SKM-1 treated with dmso at 0.1 percent for 144 hours (cell line): ENCODE results near the gene NOTUM.
"Not testable (repeated sequence)": the region's sequence is repeated elsewhere in the genome, so short reads cannot be mapped to it uniquely, and the experiment has no call there.

Experiments
- DNase-seq: peaks from one replicate; lab custom pipeline; 2025; ENCODE audit not compliant: unreplicated experiment; lab: John Stamatoyannopoulos, UW

Gene NOTUM

DNA sequence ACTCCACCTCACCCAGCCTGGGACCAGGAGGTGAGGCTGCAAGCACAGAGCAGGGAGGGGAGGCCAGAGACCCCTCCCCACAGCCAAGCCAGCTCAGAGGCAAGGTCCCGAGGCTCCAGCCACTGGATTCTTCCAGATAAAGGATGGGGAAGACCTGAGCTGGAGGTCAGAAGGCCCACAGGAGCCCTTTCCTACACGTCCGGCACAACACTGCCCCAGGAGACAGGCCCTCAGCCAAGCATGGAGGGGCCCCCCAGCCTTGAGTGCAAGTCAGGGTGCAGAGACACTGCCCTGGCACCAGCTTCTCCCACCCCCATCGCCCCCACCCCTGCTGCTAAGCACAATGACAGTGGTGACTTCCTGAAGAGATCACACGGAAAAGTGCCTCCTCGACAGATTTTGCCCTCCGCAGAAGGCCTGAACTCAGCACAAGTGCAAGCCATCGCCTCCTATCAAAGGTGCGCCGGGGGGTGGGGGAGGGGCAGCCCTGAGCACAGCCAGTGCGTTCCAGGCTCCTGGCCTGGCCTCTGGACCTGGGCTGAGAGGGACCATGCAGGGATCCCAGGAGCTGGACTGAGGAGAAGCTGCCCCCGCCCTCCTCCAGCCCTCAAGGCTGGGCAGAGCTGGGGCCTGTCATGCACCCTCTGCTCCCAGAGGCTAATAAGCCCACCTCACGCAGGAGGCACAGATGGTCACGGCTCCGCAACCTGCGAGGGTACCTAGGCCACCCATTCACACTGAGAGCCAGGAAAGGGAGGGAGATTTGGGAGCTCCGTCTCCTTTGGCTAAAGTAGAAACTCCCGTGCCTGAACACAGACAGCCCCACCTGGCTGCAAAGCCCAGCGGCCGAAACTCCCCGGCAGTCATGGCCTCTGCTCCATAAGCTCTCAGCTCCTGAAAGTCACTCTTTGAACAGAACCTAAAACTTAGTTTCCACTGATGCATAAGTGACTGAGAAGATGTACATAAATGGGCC is 36.1 kb downstream of the NOTUM start:
- DNase-seq = no peak

DNA sequence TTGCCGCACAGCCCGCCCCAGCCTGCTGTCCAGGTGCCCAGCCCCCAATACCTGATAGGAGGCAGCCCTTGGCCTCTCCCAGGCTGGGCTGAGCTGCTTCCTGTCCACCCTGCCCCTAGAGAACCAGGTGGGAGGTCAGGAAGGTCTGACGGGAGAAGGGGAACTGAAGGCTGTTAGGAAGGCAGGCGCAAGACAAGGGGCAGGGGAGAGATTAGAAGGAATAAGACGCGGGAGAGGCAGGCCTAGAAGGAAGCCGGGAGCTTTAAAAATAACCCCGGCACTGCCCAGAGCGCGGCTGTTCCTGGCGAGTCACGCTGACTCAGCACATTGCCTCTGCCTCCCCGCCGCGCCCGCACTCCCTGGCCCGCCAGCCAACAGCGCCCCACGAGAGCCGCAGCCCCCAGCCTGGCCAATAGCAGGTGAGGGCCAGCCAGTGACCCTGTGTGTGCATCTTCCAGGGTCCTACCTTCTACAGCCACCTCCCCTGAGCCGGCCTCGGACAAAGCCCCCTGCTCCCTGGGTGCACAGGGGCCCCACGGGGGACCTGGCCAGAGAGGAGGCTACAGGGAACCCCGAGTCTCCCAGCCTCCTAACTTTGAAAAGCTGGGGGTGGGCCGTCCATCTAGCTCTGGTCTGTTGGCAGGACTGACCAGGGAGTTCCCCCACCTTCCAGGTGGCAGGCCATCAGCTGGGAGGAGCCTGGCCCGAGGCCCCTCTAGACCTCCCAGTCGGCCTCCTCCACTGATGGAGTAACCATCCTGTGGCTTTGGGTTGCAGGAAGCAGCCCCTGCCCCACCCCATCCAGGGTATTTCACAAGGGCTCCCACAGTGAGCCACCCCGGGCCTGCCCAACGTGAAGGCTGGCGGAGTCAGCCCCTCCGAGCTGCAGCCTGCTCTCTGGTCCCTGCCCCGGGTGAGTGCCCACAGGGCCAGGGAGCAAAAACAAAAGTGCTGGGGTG is 37.4 kb downstream of the NOTUM start:
- DNase-seq = peak; percentile 84

DNA sequence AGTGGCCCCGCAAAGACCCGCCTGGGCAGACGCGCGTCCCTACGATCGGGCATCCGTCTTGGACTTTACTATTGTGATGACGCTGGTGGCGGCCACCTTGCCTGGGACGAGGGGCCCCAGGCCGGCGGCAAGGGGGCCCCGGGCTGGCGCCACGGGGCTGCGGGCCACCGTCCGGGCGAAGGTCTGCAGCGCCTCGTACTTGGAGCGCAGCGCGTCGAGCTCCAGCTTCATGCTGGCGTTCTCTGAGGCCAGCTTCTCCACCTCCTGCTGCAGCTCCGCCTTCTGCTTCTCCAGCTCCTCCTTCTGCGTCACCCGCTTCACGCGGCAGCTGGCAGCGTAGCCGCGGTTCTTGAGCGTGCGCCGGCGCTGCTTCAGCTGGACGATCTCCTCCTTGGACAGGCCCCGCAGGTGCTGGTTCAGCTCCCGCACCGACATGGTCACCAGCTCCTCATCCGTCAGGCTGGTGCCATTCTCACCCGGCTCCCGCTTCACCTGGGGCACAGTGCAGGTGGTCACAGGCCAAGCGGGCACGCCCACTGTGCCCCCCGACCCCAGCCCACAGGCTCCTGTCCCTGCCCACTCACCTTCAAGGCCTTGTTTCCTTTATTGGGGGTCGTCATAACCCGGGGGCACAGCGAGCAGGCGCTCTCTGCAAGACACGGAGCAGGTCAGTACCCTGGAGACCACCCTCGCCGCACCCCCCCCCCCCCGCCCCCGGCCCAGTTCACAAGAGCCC is 38.3 kb downstream of the NOTUM start:
- DNase-seq = no peak

DNA sequence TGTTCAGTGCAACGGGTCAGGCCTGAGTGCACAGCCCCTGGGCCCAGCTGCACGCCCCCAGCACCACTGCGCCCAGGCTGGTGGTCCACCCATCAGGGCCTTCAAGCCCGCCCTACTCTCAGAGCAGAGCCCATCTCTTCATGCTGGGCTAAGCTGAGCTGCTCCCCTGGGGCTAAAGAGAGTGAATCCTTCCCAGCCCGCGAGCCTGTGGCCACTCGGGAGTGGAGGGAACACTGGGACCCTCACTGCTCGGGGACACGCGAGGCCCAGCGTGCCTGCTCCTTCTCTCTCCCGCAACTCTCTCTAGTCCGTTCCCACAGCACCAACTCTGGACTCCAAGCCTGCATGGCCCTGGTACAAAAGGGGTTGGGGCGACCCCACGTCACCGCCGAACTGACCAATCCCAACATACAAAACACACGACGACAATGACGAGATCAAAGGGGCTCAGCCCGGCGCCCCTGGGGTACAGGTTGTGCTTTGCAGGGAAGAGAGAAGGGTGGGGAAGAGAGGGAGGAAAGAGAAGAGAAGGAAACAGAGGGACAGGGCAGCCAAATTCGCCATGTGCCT is 38.9 kb downstream of the NOTUM start:
- no peak for DNase-seq

DNA sequence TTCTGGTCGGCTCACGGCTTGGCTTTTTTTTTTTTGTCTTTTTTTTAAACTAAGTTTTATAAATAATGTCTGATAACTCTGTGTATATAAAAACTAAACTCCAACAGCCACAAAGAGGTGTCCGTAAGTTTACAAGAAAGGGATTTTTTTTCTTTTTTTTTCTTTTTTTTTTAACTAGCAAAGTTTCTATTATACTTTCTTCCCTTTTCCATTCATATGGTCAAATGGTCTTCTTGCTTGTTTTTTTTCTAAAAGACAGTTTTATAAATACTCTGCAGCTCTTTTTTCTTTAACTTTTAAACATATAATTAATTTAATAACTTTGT is 39.5 kb downstream of the NOTUM start:
- DNase-seq = no peak

DNA sequence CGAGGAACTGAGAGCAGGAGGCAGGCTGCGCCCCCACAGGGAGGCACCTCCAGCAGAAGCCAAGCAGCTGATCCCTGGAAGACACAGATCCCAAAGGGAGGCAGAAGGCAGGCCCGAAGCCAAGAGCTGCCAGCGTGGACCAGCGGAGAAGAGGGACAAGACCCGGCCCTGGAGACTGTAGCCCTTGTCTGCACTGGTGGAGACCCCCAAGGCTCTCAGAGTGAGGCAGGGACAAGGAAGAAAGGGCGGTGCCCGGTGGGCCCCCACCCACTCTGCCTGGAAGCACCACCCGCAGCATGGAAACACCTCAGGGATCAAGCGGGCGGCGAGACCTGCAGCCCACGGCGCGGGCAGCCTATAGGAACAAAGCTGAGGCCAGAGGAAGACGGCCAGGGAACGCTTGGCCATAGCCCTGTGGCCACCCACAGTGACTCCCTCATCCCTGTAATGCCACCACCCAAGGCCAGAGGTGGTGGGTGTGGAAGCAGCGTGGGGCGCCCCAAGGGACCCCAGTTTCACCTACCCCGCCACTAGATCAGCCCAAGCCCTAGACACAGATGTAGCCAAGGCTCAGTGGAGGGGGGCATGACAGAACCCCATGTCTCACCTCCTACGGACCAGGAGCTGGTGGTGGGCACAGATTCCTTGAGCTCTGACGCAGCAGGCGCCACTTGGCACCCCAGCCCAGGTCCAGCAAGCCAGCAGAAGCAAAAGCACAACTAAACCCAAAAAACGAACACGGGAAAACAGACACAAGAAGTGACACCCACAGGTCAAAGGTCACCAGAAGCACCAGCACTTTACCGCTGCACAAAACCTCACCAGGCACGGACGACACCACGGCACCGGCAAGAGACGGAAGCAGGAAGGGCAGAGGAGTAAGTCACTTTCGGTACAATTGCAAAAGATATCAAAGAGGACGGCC is 40.1 kb downstream of the NOTUM start:
- DNase-seq = no peak

DNA sequence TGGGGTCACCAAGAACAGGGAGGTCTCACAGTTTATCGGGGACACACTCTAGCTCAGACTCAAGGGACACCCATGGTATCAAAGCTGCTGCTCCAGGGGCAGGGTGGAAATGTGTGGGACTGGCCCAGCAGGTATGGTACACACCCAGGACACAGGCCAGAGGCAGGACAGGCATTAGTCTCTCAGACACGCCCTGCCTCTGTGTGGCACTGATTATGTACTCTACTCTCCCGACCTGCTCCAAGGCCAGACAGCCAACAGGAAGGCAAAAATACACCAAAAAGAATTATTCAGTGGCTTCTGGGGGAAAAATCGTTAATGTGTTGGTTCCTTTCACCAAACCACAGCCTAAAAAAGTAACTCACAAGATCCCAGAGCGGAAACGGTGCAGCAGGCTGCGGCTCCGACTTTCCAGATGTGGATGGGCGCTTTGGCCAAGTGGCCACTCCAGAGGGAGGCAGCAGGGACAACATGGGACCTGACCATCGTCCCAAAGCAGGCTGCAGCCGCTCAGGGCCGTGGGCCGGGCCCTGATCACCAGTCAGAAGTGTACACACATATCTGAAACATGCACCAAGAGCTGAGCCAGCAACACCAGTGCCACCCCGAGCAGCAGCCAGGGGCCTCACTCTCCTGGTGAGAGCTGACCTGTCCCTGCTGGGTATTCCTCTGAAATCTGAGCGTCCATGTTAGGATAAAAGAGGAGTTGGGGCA is 42.0 kb downstream of the NOTUM start:
- no peak for DNase-seq

DNA sequence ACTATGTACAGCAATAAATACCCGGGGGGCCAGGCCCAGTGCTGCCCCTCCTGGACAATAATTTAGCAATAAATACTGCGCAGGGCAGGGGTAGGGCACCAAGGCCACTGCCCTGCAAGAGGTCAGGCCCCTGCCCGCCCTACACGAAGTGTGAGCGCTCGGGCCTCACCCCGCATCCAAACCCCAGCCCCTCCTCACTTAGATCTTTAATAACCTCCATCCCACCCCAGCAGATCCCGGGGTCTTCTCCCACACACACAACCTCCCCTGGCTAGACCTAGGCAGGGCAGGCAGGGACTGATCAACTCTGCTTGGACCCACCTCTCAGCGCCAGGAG is 42.7 kb downstream of the NOTUM start:
- DNase-seq = not testable (repeated sequence)

DNA sequence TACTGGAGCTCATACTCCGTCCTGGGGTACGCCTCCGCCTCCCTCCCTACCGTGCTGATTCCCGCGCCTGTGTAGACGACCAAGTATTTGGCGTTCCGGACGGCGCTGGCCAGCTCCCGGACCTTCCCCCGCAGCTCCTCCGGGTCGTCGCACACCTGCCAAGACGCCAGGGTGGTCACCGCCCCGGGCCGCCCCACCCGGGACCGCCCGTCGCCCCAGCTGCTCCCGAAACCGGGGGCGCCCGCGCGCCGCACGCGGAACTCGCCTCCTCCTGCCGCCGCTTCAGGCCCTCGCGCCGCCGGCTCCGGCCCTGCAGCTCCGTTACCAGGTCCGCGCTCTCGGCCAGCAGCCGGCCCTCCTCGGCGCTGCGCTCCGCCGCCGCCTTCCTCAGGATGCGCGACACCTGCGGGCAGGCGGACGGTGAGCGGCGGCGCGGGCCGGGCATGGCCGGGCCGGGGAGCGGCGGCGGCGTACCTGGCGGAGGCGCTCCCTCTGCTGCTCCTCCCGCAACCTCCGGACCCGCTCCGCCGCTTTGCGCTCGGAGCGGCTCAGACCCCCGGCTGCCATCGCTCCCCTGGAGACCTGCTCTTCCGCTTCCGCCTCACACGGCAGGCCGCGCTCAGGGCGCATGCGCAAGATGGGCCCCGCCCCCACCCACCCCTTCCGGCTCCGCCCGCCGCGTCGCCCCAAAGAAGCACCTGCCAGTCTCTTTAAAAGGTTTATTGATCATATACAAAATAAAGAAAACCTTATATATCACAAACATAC is 43.2 kb downstream of the NOTUM start, which contains the start of gene SIRT7:
Gene SIRT7, minus strand, starts transcription at position 612 of the 768 bp plus-strand sequence. Its CDS starts 45 bp downstream, at position 567.
- peak; percentile 75 for DNase-seq

DNA sequence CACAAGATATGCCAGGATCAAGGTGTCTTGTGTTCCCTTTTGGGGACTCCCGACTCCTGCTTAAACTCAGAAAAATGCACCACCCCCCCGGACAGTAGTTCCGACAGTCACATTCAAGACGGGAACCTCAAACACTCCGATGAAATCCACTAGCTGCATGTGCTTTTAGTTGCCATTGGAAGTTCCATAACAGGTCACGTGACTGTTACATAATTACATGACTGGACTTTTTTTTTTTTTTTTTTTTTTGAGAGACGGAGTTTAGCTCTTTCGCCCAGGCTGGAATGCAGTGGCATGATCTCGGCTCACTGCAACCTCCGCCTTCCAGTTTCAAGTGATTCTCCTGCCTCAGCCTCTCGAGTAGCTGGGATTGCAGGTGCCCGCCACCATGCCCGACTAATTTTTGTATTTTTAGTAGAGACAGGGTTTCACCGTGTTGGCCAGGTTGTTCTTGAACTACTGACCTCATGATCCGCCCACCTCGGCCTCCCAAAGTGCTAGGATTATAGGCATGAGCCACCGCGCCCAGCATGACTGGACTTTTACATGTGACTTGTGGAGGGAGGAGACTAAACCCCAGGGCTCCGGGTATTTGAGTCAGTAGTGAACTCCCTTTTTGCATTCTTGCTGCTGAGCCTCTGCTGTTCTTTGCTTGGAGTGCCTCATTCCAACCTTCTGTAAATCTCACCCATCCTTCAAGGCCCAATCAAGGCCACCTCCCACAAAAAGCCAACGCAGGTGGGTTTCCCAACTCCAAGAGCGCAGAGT is 44.6 kb downstream of the NOTUM start:
- DNase-seq = no peak

DNA sequence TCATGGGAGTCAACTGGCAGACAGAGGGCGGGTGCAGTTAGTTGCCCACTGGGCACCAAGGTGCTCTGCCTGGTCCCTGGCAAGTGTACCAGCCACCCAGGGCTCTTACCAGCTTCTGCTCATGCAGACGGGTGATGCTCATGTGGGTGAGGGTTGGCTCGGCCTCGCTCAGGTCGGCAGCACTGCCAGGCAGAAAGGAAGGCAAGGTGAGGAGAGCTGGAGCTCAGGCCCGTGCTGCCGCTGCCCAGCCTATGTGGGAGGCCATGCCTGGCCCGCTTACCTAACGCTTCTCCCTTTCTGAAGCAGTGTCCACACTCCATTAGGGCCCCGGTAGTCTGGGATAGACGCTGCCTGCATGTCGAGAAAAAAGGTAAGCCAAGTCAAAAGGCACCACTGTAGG is 45.7 kb downstream of the NOTUM start:
- DNase-seq = no peak

DNA sequence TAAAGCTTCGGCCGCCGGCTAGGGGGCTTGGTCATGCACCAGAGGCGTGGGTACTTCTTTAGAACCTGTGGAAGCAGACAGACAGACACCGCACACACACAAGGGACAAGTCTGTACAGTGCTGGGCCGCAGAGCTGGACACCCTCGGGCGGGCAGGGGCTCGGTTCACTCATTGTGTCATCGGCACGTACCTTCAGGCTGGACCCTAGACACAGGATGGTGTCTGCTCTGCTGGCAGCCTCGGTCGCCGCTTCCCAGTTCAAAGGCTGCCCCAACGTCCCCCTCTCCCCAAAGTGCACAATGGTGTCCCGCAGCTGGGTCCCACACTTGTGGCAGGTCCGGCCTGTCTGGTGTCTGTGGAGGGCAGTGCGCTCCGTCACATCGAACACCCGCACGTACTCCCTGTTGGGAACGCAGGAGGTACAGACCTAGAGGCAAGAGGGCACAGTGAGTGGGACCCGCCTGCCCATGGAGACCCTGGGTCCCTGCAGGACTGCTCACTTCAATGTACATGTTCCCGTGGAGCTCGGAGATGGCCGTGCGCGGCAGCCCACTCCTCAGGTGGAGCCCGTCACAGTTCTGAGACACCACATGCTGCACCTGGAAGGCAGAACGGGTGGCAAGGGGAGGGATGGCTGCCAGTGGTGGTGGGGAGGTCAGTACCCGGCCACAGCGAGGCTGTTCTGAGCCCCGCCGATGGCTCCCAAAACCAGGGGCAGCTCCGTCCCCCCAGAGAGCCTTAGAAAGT is 46.7 kb downstream of the NOTUM start:
- no peak for DNase-seq

DNA sequence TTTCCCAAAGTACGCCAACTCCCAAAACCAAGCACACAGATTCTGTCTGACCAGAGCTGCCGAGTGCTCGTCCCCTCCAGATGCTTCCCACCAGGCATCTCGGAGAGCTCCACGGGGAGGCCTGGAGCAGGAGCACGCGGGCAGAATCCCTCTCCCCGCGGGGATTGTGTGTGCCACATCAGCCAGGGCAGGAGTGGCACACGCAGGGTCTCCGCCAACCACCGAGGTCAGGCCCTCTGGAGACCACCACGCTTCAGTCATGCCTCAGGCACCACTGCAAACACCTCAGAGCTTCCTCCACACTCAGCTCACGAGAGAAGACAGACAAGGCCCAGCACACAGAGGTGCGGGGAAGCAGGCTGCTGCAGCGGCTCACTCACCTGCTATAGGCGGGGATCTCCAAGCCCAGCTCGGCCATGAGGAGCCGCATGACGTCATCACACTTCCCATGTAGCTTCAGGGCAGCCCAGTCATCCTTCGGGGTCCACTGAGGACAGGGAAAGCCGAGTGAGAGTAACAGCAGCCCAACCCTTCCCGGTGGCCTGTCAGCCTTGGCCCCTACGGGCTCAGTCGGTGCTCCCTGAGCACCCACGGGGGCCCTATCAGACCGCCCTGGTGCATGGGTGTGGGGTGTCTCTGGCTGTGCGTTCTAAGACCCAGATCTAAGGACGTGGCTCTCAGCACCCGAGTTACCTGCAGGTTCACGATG is 47.4 kb downstream of the NOTUM start:
- no peak for DNase-seq

DNA sequence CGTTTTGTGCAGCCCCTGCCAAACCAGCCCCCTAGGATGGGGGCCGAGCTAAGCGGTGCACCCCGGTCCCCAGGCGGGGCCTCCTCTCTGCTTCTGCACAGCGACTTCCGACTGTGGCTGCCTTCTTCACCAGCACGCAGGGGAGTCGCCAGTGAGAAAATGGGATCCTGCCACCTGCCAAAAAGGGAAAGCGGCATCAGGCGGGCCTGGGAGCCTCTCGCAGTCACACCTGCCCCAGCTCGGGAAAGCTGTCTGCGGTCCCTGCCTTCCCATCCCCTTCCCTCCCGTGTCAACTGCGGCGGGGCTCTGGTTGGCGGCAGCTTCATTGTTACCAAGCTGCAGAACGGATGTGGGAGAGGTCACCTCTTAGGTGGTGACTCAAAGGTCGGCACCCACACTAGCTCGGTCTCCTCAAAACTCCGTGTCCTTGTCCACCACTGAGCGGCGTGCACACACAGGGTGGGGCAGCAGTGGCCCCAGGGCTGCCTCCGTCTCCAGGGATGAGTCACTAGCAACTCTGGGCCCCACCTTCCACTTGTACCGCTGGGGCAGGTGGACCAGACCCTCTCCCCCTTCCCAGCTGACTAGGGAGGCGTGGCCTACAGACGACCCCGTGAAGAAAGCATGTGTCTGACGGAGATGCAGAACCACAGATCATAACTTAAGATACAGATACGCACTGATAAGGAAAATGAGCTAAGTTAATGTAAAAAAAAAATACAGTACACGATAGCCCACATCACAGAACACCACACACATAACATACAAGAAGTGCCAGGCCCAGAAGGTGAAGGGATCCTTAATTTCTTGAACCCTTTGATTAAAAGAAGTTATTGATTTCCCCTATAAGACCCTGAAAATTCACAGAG is 48.3 kb downstream of the NOTUM start:
- DNase-seq = no peak

DNA sequence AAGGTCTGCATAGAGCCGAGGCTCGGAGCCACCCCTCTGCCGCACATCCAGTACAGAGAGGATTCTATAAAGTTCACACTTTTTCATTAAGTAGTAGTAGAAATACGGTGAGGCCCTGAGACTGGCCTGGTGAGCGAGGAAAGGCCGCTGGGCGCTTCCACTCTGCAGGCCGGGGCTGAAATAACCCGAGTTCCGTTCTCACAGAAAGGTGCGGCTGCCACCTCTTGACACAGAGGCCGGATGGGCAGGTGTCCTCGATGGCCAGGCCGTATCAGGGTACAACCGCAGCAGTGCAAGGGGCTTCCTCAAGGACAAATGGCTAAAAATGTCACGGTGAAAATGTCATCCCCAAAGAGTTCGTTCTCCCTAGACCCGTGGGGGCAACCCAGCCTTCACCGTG is 49.0 kb downstream of the NOTUM start:
- no peak for DNase-seq
